GM19025 (cell line): ENCODE data around the gene ULK3.

ENCODE experiments used
- ATAC-seq: cut with Tn5 transposase; IDR thresholded peaks from one replicate; pipeline ENCODE4 v1.9.1; 2021; ENCODE audit warnings: mild to moderate bottlenecking, low read depth, moderate library complexity; ENCODE audit not compliant: unreplicated experiment

The ULK3 gene

GRCh38 chr15:74801311-74801997 is 41.5 kb downstream of the ULK3 start:
- no peak for ATAC-seq

- ATAC-seq, result no peak
Measured at GRCh38 chr15:74800559-74801094, 42.3 kb downstream of the ULK3 start.

GRCh38 chr15:74799856-74800558 is 42.9 kb downstream of the ULK3 start:
- ATAC-seq, result peak; percentile 73

GRCh38 chr15:74799255-74799855 is 43.6 kb downstream of the ULK3 start:
- ATAC-seq, result no peak

- ATAC-seq, result no peak
Measured at GRCh38 chr15:74798388-74799254, 44.3 kb downstream of the ULK3 start.

- no peak for ATAC-seq
Measured at GRCh38 chr15:74795966-74796625, 46.9 kb downstream of the ULK3 start.

GRCh38 chr15:74794970-74795349 is 48.0 kb downstream of the ULK3 start:
- no peak for ATAC-seq

- no peak for ATAC-seq
Measured at GRCh38 chr15:74794248-74794969, 48.5 kb downstream of the ULK3 start.

GRCh38 chr15:74793135-74794028 is 49.6 kb downstream of the ULK3 start:
- ATAC-seq, result no peak

- no peak for ATAC-seq
Measured at GRCh38 chr15:74792227-74793016, 50.5 kb downstream of the ULK3 start.

- no peak for ATAC-seq
Measured at GRCh38 chr15:74791667-74792066, 51.3 kb downstream of the ULK3 start.

GRCh38 chr15:74791007-74791406 is 51.9 kb downstream of the ULK3 start:
- no peak for ATAC-seq

GRCh38 chr15:74790080-74790916 is 52.7 kb downstream of the ULK3 start:
- ATAC-seq, result no peak

GRCh38 chr15:74789741-74790079 is 53.2 kb downstream of the ULK3 start:
- ATAC-seq, result no peak

- no peak for ATAC-seq
Measured at GRCh38 chr15:74789171-74789631, 53.8 kb downstream of the ULK3 start.

GRCh38 chr15:74788683-74789151 is 54.2 kb downstream of the ULK3 start:
- peak; percentile 26 for ATAC-seq
